Neural cell (in vitro differentiated cells): ENCODE measurements around the gene TAF3. TPM values are rescaled to one million over a fixed set of nuclear protein-coding genes. Genes with fewer than 3 reads are reported as not detected.
A peak's percentile ranks its signal among the peaks of the same experiment; 100 is the strongest.

Source experiments
- H2AFZ ChIP-seq: fragments of 200-600, 300-800 bp; sonication (generic), shearing (Covaris generic); 2 replicates; pipeline ENCODE4 v1.6.0; 2014; ENCODE audit warnings: low read depth, mild to moderate bottlenecking, antibody characterized with exemption, low read length, moderate library complexity
- H3F3A ChIP-seq: fragments of 200-600 bp; shearing (Covaris generic); 2 replicates; pipeline ENCODE4 v1.6.1; 2016; ENCODE audit warnings: mild to moderate bottlenecking, moderate library complexity, mixed read lengths, antibody characterized with exemption, low read length; ENCODE audit not compliant: insufficient read depth, poor library complexity, severe bottlenecking
- H3K27ac ChIP-seq: fragments of 200-600, 300-800 bp; sonication (generic), shearing (Covaris generic); 2 replicates; pipeline ENCODE4 v1.5.1; 2014; ENCODE audit warnings: mild to moderate bottlenecking, low read length, moderate library complexity
- H3K27me3 ChIP-seq: fragments of 300-800, 200-600 bp; sonication (generic), shearing (Covaris generic); 2 replicates; pipeline ENCODE4 v1.6.0; 2014; ENCODE audit warnings: mild to moderate bottlenecking, low read depth, low read length, moderate library complexity; ENCODE audit not compliant: insufficient read depth
- H3K36me3 ChIP-seq: fragments of 300-800, 200-600 bp; sonication (generic), shearing (Covaris generic); 2 replicates; pipeline ENCODE4 v1.5.1; 2014; ENCODE audit warnings: mild to moderate bottlenecking, antibody characterized with exemption, low read length, moderate library complexity; ENCODE audit not compliant: insufficient read depth
- H3K4me2 ChIP-seq: fragments of 300-800, 200-600 bp; sonication (generic), shearing (Covaris generic); 2 replicates; pipeline ENCODE4 v1.6.0; 2014; ENCODE audit warnings: mild to moderate bottlenecking, low read length
- H3K4me3 ChIP-seq: fragments of 300-800, 200-600 bp; sonication (generic), shearing (Covaris generic); 2 replicates; pipeline ENCODE4 v1.5.1; 2014; ENCODE audit warnings: mild to moderate bottlenecking, low read length, moderate library complexity
- H3K79me2 ChIP-seq: fragments of 200-600 bp; shearing (Covaris generic); replicated peaks from 2 replicates; pipeline ENCODE4 v1.6.0; 2014; ENCODE audit warnings: mild to moderate bottlenecking, low read length, moderate library complexity; ENCODE audit not compliant: insufficient read depth
- H3K9ac ChIP-seq: fragments of 300-800, 200-600 bp; sonication (generic), shearing (Covaris generic); 2 replicates; pipeline ENCODE4 v1.6.1; 2016; ENCODE audit warnings: mild to moderate bottlenecking, low read length, mixed read lengths
- H3K9me2 ChIP-seq: fragments of 200-600 bp; shearing (Covaris generic); 2 replicates; pipeline ENCODE4 v1.6.1; 2016; ENCODE audit warnings: mild to moderate bottlenecking, low read length, mixed read lengths; ENCODE audit not compliant: insufficient read depth
- H3K9me3 ChIP-seq: fragments of 200-600, 300-800 bp; sonication (generic), shearing (Covaris generic); 2 replicates; pipeline ENCODE4 v1.6.1; 2016; ENCODE audit warnings: mild to moderate bottlenecking, mixed run types, low read length, moderate library complexity, mixed read lengths
- H4K20me1 ChIP-seq: fragments of 200-600 bp; shearing (Covaris generic); 2 replicates; pipeline ENCODE4 v1.6.1; 2016; ENCODE audit warnings: mild to moderate bottlenecking, mixed run types; ENCODE audit not compliant: insufficient read depth
- EP300 ChIP-seq: fragments of 450-650 bp; conservative IDR thresholded peaks from 2 replicates; pipeline ENCODE4 v1.6.1; 2014; ENCODE audit warnings: antibody characterized with exemption, mild to moderate bottlenecking, moderate library complexity; ENCODE audit not compliant: poor library complexity, severe bottlenecking
- EZH2 ChIP-seq: fragments of 200-600, 300-800 bp; shearing (Covaris generic), sonication (generic); IDR thresholded peaks from 2 replicates; pipeline ENCODE4 v1.6.1; 2014; ENCODE audit warnings: antibody characterized with exemption, low read length, borderline replicate concordance, mild to moderate bottlenecking; ENCODE audit not compliant: insufficient read depth, poor library complexity, severe bottlenecking
- MXI1 ChIP-seq: fragments of 450-650 bp; conservative IDR thresholded peaks from 2 replicates; pipeline ENCODE4 v1.6.1; 2014; ENCODE audit warnings: antibody characterized with exemption, mild to moderate bottlenecking; ENCODE audit not compliant: poor library complexity, severe bottlenecking
- POLR2AphosphoS5 ChIP-seq: IDR thresholded peaks from 2 replicates; pipeline ENCODE4 v1.6.1; 2012
- RAD21 ChIP-seq: fragments of 450-650 bp; conservative IDR thresholded peaks from 2 replicates; pipeline ENCODE4 v1.6.1; 2014; ENCODE audit warnings: antibody characterized with exemption, mild to moderate bottlenecking, moderate library complexity
- SMC3 ChIP-seq: fragments of 450-650 bp; conservative IDR thresholded peaks from 2 replicates; pipeline ENCODE4 v1.6.1; 2014; ENCODE audit warnings: antibody characterized with exemption, mild to moderate bottlenecking, moderate library complexity; ENCODE audit not compliant: poor library complexity
- TAF1 ChIP-seq: IDR thresholded peaks from 2 replicates; pipeline ENCODE4 v1.6.1; 2012; ENCODE audit warnings: low read depth
- polyA plus RNA-seq: library from polyadenylated mRNA; depleted of rRNA; stranded (reverse); fragments of >200 nt; gene quantifications from 2 replicates; pipeline ENCODE4 v1.2.3, GENCODE V29; 2014
- TF ChIP-seq, protein P1 (sequence below): fragments of 450-650 bp; IDR thresholded peaks from 2 replicates; pipeline ENCODE4 v1.5.1; 2014; ENCODE audit warnings: antibody characterized with exemption, mild to moderate bottlenecking, moderate library complexity; ENCODE audit not compliant: poor library complexity, severe bottlenecking
- TF ChIP-seq, protein P2 (sequence below): IDR thresholded peaks from 2 replicates; pipeline ENCODE4 v1.6.1; 2012; ENCODE audit warnings: borderline replicate concordance

Gene TAF3
- polyA plus RNA-seq, 1 donor from 2014 or later, result 2.0 TPM

DNA sequence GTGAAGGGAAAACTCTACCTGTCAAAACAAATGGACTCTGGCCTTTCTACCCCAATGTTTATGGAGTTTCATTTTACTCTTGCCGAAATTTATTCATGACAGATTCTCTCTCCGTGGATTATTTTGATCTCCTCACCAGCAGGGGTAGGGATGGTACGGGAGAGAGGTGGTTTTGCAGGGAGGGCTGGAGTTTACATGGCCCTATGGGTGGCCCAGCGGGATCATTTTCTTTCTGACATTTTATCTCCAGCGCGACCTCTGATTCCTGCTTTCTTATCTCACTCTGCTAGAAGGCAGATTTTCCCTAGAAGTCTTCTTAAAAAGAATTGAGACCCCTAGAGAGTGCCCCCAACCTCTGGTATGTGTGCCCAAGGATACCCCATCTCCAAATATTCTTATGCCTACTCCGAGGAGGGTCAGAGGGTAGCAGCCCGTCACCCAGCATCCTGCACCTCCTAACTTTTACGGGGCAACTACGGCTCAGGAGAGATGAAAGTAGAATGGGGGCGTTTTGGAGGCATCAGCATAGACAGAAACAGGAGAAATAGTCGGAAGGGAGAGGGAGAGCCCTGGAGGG is 226.1 kb downstream of the TAF3 start:
- Histone ChIP-seq H3K9ac (no peak overlapping the region), H3K4me3 (peak overlapping the region; percentile 57), H3K27ac (no peak overlapping the region), H3K27me3 (peaks cover 100% of the 10 kb centered on the region), H3K4me2 (no peak overlapping the region), H3K79me2 (no peaks in the 10 kb centered on the region), H3F3A (no peaks in the 10 kb centered on the region), H3K9me3 (no peaks in the 10 kb centered on the region), H3K36me3 (no peaks in the 10 kb centered on the region), H4K20me1 (no peaks in the 10 kb centered on the region), H3K9me2 (no peaks in the 10 kb centered on the region), H2AFZ (no peak overlapping the region)
- peak; percentile 21 for TF ChIP-seq EZH2
- TF ChIP-seq, protein P1, sequence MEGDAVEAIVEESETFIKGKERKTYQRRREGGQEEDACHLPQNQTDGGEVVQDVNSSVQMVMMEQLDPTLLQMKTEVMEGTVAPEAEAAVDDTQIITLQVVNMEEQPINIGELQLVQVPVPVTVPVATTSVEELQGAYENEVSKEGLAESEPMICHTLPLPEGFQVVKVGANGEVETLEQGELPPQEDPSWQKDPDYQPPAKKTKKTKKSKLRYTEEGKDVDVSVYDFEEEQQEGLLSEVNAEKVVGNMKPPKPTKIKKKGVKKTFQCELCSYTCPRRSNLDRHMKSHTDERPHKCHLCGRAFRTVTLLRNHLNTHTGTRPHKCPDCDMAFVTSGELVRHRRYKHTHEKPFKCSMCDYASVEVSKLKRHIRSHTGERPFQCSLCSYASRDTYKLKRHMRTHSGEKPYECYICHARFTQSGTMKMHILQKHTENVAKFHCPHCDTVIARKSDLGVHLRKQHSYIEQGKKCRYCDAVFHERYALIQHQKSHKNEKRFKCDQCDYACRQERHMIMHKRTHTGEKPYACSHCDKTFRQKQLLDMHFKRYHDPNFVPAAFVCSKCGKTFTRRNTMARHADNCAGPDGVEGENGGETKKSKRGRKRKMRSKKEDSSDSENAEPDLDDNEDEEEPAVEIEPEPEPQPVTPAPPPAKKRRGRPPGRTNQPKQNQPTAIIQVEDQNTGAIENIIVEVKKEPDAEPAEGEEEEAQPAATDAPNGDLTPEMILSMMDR, result no peak

DNA sequence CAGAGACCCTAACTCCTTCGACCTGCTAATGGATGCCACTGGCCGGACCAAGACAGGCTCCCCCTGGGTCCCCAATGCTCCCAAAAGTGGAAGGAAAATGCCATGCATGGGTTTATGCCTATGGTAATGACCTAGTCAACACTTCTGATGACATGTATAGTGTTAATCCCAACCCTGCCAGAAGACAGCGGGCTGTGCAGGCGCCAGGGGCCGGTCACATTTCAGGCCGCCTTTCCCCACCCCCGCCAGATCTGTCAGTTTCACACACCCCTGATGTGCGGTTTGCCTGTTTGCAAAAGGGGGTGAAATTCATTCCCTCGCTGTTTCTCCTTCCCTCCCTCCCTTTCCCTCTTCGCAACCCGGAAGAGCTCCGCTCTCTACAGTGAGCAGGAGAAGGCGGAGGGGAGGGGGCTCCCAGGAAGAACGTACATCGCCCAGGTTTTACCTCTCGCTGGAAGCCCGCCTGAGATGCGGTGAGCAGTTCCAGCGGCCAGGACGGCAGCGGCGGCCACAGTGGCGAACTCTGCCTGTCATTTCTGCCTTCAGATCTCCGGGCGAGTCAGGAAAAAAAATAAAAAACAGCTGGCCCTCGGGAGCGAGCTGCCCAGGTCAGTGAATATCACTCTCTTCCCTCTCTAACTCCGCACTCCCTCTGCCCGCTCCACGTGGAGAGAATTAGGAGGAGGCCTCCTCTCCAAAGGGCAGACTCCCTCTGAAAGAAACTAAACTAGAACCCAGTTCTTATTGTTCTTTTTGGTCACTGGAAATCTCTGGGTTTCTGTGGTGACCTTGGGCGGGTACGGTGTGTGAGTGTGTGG is 226.8 kb downstream of the TAF3 start:
- H4K20me1 ChIP-seq, result no peaks in the 10 kb centered on the region
- no peaks in the 10 kb centered on the region for H3K79me2 ChIP-seq
- no peak overlapping the region for H3K27ac ChIP-seq
- H3K9me3 ChIP-seq, result no peaks in the 10 kb centered on the region
- H2AFZ ChIP-seq, result no peak overlapping the region
- no peaks in the 10 kb centered on the region for H3F3A ChIP-seq
- peaks cover 100% of the 10 kb centered on the region for H3K27me3 ChIP-seq
- TF ChIP-seq POLR2AphosphoS5 (no peak), SMC3 (no peak), TAF1 (no peak), EZH2 (no peak), MXI1 (no peak), EP300 (no peak), RAD21 (no peak)
- TF ChIP-seq, protein P2, sequence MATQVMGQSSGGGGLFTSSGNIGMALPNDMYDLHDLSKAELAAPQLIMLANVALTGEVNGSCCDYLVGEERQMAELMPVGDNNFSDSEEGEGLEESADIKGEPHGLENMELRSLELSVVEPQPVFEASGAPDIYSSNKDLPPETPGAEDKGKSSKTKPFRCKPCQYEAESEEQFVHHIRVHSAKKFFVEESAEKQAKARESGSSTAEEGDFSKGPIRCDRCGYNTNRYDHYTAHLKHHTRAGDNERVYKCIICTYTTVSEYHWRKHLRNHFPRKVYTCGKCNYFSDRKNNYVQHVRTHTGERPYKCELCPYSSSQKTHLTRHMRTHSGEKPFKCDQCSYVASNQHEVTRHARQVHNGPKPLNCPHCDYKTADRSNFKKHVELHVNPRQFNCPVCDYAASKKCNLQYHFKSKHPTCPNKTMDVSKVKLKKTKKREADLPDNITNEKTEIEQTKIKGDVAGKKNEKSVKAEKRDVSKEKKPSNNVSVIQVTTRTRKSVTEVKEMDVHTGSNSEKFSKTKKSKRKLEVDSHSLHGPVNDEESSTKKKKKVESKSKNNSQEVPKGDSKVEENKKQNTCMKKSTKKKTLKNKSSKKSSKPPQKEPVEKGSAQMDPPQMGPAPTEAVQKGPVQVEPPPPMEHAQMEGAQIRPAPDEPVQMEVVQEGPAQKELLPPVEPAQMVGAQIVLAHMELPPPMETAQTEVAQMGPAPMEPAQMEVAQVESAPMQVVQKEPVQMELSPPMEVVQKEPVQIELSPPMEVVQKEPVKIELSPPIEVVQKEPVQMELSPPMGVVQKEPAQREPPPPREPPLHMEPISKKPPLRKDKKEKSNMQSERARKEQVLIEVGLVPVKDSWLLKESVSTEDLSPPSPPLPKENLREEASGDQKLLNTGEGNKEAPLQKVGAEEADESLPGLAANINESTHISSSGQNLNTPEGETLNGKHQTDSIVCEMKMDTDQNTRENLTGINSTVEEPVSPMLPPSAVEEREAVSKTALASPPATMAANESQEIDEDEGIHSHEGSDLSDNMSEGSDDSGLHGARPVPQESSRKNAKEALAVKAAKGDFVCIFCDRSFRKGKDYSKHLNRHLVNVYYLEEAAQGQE, result no peak
- TF ChIP-seq, protein P1, result no peak
- no peaks in the 10 kb centered on the region for H3K9me2 ChIP-seq
- no peaks in the 10 kb centered on the region for H3K36me3 ChIP-seq
- no peak overlapping the region for H3K4me2 ChIP-seq
- H3K4me3 ChIP-seq, result peak overlapping the region; percentile 57
- H3K9ac ChIP-seq, result no peak overlapping the region
